Activated CD8-positive, alpha-beta memory T cell treated with anti-CD3 and anti-CD28 coated beads for 4 hours (primary cell): ENCODE results near the gene COL20A1.
"Not testable (repeated sequence)": the region's sequence is repeated elsewhere in the genome, so short reads cannot be mapped to it uniquely, and the experiment has no call there.

Experiments
- DNase-seq, 2 donors: peaks; one replicate each; pipeline ENCODE4 v3.0.0-alpha.2; 2020; ENCODE audit warnings: low read depth in 2 of 2

The COL20A1 gene

GRCh38 chr20:63290677-63291472 is 2.1 kb upstream of the COL20A1 start:
- peak in 1 of 2 donors; percentile 33 for DNase-seq

DNA sequence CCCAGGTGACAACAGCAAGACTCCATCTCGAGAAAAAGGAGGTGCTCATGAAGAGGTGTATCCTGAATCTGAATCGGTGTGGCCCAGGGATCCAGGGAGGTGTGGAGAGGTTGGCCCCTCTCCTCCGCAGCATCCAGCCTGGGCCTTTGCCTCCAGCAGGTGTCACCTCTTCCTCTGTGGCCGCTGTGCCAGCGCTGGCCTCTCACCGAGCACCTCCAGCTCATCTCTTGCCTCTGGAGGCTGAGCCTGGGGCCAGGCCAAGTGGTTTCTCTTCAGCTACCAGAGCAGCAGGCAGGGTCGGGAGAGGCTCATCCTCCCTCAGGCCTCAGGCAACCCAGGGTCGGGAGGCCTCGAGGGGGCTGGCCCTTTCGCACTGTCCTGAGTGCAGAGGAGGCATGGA is 1.2 kb upstream of the COL20A1 start:
- no peak for DNase-seq

DNA sequence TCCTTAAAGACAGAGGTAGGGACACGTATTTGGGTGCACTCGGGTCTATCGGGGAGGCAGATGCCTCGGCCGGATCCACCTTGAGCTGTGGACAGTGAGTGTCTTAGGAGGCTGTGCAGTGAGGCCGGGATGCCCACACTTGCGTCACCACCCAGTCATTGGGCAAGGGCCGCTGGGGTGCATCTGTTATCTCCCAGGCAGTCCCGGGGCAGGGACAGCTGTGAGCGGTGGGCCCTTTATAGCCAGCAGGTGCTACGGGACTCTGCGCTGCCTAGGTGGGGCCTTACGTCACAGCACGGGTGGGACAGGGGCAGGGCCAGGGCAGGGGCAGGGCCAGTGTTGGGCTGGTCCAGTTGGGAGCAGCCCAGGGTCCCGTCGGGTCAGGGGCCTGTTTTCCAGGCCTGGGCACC is 689 bp upstream of the COL20A1 start:
- DNase-seq, result no peak

- DNase-seq, result no peak
These were observed 470 bp downstream of the COL20A1 start for GRCh38 chr20:63293456-63293855.

- DNase-seq, result no peak
These were observed 1.0 kb downstream of the COL20A1 start for GRCh38 chr20:63293871-63294535.

GRCh38 chr20:63294536-63294900 is 1.5 kb downstream of the COL20A1 start:
- DNase-seq, result no peak

DNA sequence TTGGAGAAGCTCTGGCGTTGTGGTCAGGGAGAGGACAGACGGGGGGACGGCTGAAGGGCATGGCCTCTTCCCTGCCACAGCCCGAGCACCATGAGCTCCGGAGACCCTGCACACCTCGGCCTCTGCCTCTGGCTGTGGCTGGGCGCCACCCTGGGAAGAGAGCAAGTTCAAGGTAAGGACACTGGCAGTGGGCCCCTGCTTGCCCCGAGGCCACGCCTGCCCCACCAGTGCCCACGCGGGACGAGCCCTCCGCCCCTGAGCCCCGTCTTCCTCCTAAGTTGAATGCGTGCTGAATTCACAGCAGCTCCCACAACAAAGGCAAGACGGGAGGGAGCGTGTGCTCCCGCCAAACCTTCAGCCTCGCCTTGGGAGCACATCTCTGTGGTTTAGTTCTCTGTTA is 2.0 kb downstream of the COL20A1 start:
- DNase-seq, result no peak

- no peak for DNase-seq
These were observed 2.4 kb downstream of the COL20A1 start for GRCh38 chr20:63295422-63295821.

DNA sequence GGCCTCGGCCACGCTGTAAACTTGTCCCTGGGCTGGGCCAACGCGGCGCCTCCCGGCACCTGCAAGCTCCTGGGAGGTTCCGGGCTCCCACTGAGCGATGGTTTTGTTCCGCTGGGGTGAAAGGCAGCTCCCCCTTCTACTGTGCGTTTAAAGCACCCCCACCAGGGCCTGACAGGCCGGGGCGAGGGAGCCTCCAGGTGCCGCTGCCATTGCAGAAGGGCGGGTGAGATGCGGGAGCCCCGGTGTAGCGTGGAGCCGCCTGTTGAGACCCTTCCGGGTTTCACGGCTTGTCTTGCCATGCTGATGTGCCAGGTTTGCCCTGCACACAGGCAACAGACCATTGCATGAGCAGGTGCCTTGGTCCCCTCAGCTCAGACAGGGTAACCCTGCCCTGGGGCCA is 2.9 kb downstream of the COL20A1 start:
- no peak for DNase-seq

DNA sequence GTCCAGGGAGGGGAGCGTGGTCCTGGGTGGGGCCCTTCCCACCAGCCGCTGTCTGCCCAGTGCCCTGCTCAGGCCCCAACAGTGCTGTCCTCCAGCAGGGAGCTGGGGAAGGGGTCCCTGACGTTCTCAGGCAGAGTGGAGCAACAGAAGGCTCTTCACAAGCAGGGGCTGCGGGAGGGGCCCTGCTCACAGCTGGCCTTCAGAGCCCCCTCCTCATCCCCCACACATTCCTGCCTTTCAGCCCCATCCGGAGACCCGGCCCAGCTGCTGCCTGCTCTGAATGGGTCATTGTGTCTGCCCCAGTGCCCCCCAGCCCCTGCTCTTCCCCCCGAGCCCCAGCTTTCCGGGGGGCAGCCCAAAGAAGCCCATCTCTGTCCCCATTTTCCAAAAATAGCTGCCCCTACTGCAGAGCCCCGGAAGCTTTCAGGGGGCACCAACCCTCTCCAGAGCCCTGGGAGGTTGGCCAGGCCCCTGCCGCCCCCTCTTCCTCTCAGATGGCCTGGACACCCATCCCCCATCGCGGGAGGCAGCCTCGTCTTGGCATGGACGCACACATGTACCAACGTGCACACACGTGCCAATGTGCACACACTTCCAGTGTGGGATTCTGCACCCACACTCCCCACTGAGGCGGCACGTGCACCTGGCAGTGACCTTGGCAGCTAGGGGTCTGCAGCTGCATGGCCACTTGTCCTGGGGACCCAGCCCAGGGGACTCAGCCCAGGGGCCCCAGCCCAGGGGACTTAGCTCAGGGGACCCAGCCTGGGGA is 3.7 kb downstream of the COL20A1 start:
- no peak for DNase-seq

GRCh38 chr20:63297371-63297781 is 4.4 kb downstream of the COL20A1 start:
- DNase-seq, result no peak

DNA sequence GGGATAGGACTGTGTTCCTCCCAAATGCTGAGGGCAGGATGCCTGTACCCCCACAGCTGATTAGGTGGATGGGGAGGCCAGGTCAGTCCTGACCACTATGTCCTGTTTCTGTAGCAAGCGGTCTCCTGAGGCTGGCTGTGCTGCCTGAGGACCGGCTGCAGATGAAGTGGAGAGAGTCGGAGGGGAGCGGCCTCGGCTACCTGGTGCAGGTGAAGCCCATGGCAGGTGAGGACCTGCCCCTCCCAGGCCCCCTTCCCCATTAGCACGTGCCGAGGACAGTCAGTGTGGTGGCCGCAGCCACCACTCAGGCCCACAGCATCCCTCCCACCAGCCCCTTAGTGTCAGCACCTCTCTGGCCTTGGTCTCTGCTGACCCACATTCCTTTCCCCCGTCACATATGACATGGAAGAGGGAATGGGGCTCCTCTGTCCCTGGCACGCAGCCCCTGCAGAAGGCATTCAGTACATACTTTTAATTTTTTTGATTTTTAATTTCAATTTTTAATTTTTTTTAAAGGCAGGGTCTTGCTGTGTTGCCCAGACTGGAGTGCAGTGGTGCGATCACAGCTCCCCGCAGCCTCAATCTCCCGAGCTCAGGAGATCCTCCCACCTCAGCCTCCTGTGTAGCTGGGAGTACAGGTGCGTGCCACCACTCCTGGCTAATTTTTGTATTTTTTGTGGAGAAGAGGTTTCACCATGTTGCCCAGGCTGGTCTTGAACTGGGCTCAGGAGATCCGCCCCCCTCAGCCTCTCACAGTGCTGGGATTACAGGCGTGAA is 5.0 kb downstream of the COL20A1 start:
- DNase-seq, result no peak

- no peak for DNase-seq
These were observed 5.8 kb downstream of the COL20A1 start for GRCh38 chr20:63298731-63299312.

- no peak for DNase-seq
These were observed 8.7 kb downstream of the COL20A1 start for GRCh38 chr20:63301671-63302070.

DNA sequence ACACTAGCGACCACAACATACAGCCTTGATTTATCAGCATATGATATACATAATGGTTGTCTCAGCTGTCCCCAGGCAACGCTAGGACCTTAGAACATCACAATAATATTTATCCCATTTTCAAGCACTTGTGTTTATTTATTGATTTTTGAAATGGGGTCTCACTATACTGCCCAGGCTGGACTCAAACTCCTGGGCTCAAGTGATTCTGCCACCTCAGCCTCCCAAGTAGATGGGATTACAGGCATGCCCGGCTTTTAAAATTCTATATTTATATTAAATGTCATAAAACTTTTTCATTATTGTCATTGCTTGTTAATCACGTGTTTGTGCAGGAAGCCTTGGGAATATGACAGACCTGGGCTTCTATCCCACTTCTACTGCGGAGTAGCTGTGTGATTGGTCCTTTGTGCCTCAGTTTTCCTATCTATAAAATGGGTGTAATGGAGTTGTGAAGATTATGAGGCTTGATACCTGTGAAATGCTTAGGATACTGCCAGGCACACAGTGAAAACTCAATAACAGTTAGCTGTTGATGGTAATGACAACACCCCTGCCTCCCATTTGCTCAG is 10.2 kb downstream of the COL20A1 start:
- DNase-seq, result no peak

DNA sequence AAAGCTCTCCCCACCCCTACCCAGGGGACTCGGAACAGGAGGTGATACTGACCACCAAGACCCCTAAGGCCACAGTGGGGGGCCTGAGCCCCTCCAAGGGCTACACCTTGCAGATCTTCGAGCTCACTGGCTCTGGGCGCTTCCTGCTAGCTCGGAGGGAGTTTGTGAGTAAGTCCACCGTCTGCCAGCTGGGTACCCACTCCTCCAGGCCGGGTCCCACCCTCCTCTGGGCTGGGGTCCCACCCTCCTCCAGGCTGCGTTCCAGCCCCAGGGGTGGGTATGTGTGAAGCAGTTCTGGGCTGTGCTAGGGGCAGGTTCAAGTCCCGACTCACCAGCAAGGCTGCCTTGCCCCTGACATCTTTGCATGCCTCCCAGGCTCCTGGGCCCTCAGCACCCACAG is 12.4 kb downstream of the COL20A1 start:
- DNase-seq, result no peak

GRCh38 chr20:63305933-63306672 is 13.1 kb downstream of the COL20A1 start:
- not testable (repeated sequence) for DNase-seq

- no peak for DNase-seq
These were observed 13.9 kb downstream of the COL20A1 start for GRCh38 chr20:63306673-63307537.

DNA sequence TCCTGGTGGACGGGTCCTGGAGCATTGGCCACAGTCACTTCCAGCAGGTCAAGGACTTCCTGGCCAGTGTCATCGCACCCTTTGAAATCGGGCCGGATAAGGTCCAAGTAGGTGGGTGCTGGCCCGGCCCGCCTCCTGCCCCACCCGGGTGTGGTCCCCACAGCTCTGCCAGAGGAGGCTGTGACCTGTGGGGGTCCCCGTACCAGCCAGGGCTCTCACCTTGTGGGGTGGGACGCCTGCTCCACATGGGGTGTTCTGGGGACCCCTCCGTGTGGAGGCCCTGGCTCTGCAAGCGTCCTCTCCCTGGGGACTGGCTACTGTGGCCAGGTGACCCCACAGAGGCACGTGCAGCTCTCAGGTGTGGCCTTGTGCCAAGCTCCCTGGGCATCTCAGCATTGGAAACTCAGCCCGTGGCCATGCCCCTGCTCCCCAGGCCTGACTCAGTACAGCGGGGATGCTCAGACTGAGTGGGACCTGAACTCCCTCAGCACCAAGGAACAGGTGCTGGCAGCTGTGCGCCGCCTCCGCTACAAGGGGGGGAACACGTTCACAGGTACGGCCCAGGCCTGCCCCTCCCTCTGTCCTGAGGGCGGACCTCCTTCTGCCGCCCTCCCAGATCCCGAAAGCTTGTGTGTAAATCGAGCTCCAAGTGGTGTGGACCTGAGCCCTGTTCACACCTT is 14.7 kb downstream of the COL20A1 start:
- no peak for DNase-seq
